ENCODE results near the gene RAD51D.
"Not testable (repeated sequence)": the region's sequence is repeated elsewhere in the genome, so short reads cannot be mapped to it uniquely, and the experiment has no call there.

The RAD51D gene

GRCh38 chr17:35116845-35117244 lies 2.8 kb downstream of the RAD51D start:
- no peak for DNase-seq (ENCODE audit: low read depth)
- no peak for TF ChIP-seq CTCF (IDR thresholded peaks at IDR 0.05; ENCODE audit: control insufficient read depth, insufficient read depth, low read depth, low read length, missing control alignments)
- H3K4me3 ChIP-seq (ENCODE audit: control insufficient read depth, low read depth, low read length), result no peak overlapping the region

- DNase-seq (ENCODE audit: low read depth); H3K4me3 ChIP-seq (ENCODE audit: control insufficient read depth, low read depth, low read length): not testable (repeated sequence)
Measured at GRCh38 chr17:35110791-35111190, 8.9 kb downstream of the RAD51D start.

GRCh38 chr17:35104844-35105450 lies 14.7 kb downstream of the RAD51D start:
- DNase-seq (ENCODE audit: low read depth), result no peak
- TF ChIP-seq CTCF (IDR thresholded peaks at IDR 0.05; ENCODE audit: control insufficient read depth, insufficient read depth, low read depth, low read length, missing control alignments), result no peak
- H3K4me3 ChIP-seq (ENCODE audit: control insufficient read depth, low read depth, low read length), result no peak overlapping the region

GRCh38 chr17:35103271-35103670 lies 16.4 kb downstream of the RAD51D start:
- H3K4me3 ChIP-seq (ENCODE audit: control insufficient read depth, low read depth, low read length), result no peak overlapping the region
- no peak for DNase-seq (ENCODE audit: low read depth)
- no peak for TF ChIP-seq CTCF (IDR thresholded peaks at IDR 0.05; ENCODE audit: control insufficient read depth, insufficient read depth, low read depth, low read length, missing control alignments)

GRCh38 chr17:35101725-35102124 lies 17.9 kb downstream of the RAD51D start:
- TF ChIP-seq CTCF (IDR thresholded peaks at IDR 0.05; ENCODE audit: control insufficient read depth, insufficient read depth, low read depth, low read length, missing control alignments), result no peak
- DNase-seq (ENCODE audit: low read depth), result no peak
- H3K4me3 ChIP-seq (ENCODE audit: control insufficient read depth, low read depth, low read length), result no peak overlapping the region

DNA sequence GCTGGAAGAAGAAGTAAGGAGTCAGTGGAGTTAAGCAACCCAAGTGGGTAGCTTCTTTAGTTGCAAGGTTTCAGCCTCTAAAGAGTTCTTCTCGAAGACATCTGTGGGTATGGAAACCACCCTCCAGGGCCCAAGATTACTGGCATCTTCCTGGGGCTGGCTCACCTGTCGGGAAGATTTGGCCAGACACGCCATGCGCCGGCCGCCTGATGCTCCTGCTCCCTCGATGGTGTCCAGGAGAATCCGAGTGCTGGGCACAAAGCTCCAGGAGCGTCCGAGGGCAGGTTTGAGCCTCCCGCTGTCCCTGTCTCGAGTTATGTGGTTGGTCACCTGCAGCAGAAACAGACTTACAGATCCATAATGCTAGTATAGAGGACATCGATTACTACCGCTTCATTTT lies 18.6 kb downstream of the RAD51D start:
- no peak for DNase-seq (ENCODE audit: low read depth)
- no peak for TF ChIP-seq CTCF (IDR thresholded peaks at IDR 0.05; ENCODE audit: control insufficient read depth, insufficient read depth, low read depth, low read length, missing control alignments)
- no peak overlapping the region for H3K4me3 ChIP-seq (ENCODE audit: control insufficient read depth, low read depth, low read length)

GRCh38 chr17:35099908-35100307 lies 19.8 kb downstream of the RAD51D start:
- TF ChIP-seq CTCF (IDR thresholded peaks at IDR 0.05; ENCODE audit: control insufficient read depth, insufficient read depth, low read depth, low read length, missing control alignments), result no peak
- H3K4me3 ChIP-seq (ENCODE audit: control insufficient read depth, low read depth, low read length), result no peak overlapping the region
- DNase-seq (ENCODE audit: low read depth), result no peak
